CD4-positive, CD25-positive, alpha-beta regulatory T cell (primary cell): ENCODE measurements around the gene ACYP2. TPM values are rescaled to one million over a fixed set of nuclear protein-coding genes. Genes with fewer than 3 reads are reported as not detected.
"Not testable (repeated sequence)": the region's sequence is repeated elsewhere in the genome, so short reads cannot be mapped to it uniquely, and the experiment has no call there.

ENCODE experiments used
- ATAC-seq, 2 donors: fragments of 150-1000 bp; cut with Tn5 transposase; one replicate each; pipeline ENCODE4 v1.10.0; 2021; ENCODE audit warnings: low read depth in 2 of 2, moderate number of reproducible peaks in 2 of 2, moderate library complexity in 1 of 2
- DNase-seq, 3 donors: peaks; one replicate each; pipeline versions ENCODE4 v3.0.0 to v3.0.0-alpha.2; 2012 to 2022; ENCODE audit warnings: mixed read lengths in 1 of 3
- H3K27ac ChIP-seq: one replicate; pipeline ENCODE4 v1.7.0; 2013; ENCODE audit warnings: mild to moderate bottlenecking, low read length; ENCODE audit not compliant: insufficient read depth, poor library complexity, severe bottlenecking
- H3K27me3 ChIP-seq: one replicate; pipeline ENCODE4 v1.7.0; 2013; ENCODE audit warnings: low read length; ENCODE audit not compliant: control insufficient read depth, insufficient read depth
- H3K36me3 ChIP-seq: one replicate; pipeline ENCODE4 v1.7.0; 2013; ENCODE audit warnings: mild to moderate bottlenecking, low read length, moderate library complexity; ENCODE audit not compliant: control insufficient read depth, insufficient read depth
- H3K4me1 ChIP-seq: 2 replicates; pipeline ENCODE4 v1.7.0; 2013; ENCODE audit warnings: mild to moderate bottlenecking, low read length; ENCODE audit not compliant: insufficient read depth, control insufficient read depth, poor library complexity, severe bottlenecking
- H3K4me3 ChIP-seq: one replicate; pipeline ENCODE4 v1.7.0; 2013; ENCODE audit warnings: low read depth, mild to moderate bottlenecking, low read length, moderate library complexity
- H3K9me3 ChIP-seq, 2 experiments: 1 replicate in 1 of 2; 2 replicates in 1 of 2; pipeline ENCODE4 v1.7.0; 2013; ENCODE audit warnings: low read length in 2 of 2, mild to moderate bottlenecking in 1 of 2, moderate library complexity in 1 of 2; ENCODE audit not compliant: control insufficient read depth in 2 of 2
- H3K27ac Mint-ChIP-seq, 3 donors: one replicate each; pipeline ENCODE4 v1.8.0; 2020 to 2022; ENCODE audit warnings: mild to moderate bottlenecking in 3 of 3, mixed read lengths in 3 of 3, moderate library complexity in 2 of 3
- H3K27me3 Mint-ChIP-seq: one replicate; pipeline ENCODE4 v1.8.0; 2022; ENCODE audit warnings: mild to moderate bottlenecking, mixed read lengths
- H3K36me3 Mint-ChIP-seq: one replicate; pipeline ENCODE4 v1.8.0; 2020; ENCODE audit warnings: mixed read lengths
- H3K4me1 Mint-ChIP-seq, 4 donors: one replicate each; pipeline ENCODE4 v1.8.0; 2020 to 2022; ENCODE audit warnings: mixed read lengths in 4 of 4, mild to moderate bottlenecking in 1 of 4
- H3K4me3 Mint-ChIP-seq, 4 donors: one replicate each; pipeline ENCODE4 v1.8.0; 2020 to 2022; ENCODE audit warnings: mild to moderate bottlenecking in 4 of 4, mixed read lengths in 4 of 4, moderate library complexity in 3 of 4
- H3K9me3 Mint-ChIP-seq, 7 donors: one replicate each; pipeline ENCODE4 v1.8.0; 2020 to 2022; ENCODE audit warnings: mixed read lengths in 7 of 7, mild to moderate bottlenecking in 3 of 7, moderate library complexity in 2 of 7
- polyA plus RNA-seq, 4 donors: library from polyadenylated mRNA; unstranded; fragments of 300-500 nt; fragmentation: Illumina TruSeq; gene quantifications; one replicate each; pipeline ENCODE4 v1.2.3, GENCODE V29; 2021
- total RNA-seq: library from RNA; stranded (reverse); gene quantifications from one replicate; pipeline ENCODE4 v1.2.3, GENCODE V29; 2022

ACYP2 gene
- total and polyA plus RNA-seq, 5 donors from 2014 or later: 10.6 to 17.3 (median 13.3) TPM

- Mint-ChIP-seq H3K27ac (no peak overlapping the region), H3K4me1 (no peaks in the 10 kb centered on the region), H3K36me3 (peaks cover 5% of the 10 kb centered on the region), H3K27me3 (peaks cover 21% of the 10 kb centered on the region), H3K9me3 (peaks cover 0 to 1% (median 0%) of the 10 kb centered on the region in 7 donors), H3K4me3 (no peak overlapping the region)
- Histone ChIP-seq H3K4me1 (no peaks in the 10 kb centered on the region), H3K4me3 (no peak overlapping the region), H3K36me3 (no peaks in the 10 kb centered on the region), H3K9me3 (no peaks in the 10 kb centered on the region), H3K27ac (no peak overlapping the region), H3K27me3 (peaks cover 5% of the 10 kb centered on the region)
- ATAC-seq: no peak
- no peak for DNase-seq
Measured at GRCh38 chr2:54308782-54309181, 193.4 kb downstream of the ACYP2 start.

DNA sequence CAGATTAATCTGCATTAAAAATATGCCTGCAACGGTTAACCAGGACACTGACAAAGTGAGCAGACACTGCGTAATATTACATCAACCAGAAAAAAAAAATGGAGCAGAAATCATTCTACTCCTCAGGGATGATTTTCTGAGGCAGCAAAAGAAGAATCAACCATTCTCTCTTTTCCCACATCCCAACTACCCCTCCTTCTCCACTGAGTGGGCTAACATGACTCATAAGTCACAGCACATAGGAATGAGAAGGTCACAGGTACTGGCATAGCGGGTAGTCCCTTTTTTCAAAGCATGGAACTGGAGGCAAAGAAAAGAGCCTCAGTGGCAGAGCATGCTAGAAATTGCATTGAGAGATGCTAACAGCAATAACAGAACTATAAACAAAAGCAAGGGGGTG lies 194.9 kb downstream of the ACYP2 start:
- Histone ChIP-seq H3K27ac (no peak overlapping the region), H3K9me3 (no peaks in the 10 kb centered on the region), H3K4me1 (no peaks in the 10 kb centered on the region), H3K4me3 (no peak overlapping the region), H3K27me3 (peaks cover 9% of the 10 kb centered on the region), H3K36me3 (no peaks in the 10 kb centered on the region)
- DNase-seq (no peak), ATAC-seq (no peak)
- H3K9me3 Mint-ChIP-seq: peaks cover 0 to 1% (median 0%) of the 10 kb centered on the region in 7 donors
- H3K27ac Mint-ChIP-seq: no peak overlapping the region
- peaks cover 21% of the 10 kb centered on the region for H3K27me3 Mint-ChIP-seq
- peaks cover 5% of the 10 kb centered on the region for H3K36me3 Mint-ChIP-seq
- H3K4me3 Mint-ChIP-seq: no peak overlapping the region
- H3K4me1 Mint-ChIP-seq: no peaks in the 10 kb centered on the region

DNA sequence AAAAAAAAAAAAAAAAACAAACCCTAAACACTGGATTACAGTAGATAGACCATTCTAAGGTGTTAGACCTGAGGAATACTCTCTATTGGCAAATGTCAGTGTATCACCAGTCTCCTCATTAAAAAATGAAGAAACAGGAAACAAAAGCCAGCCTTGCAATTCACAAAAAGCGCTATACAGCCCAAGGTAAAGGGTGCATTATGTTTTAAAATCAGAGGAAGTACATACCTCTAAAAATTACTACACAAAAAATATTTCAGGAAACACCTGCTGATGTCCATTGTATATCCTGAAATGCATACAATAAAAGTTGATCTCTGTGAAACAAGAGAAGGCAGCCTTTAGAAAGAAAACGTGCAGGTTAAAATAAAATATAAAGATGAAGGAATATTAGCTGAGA lies 195.5 kb downstream of the ACYP2 start:
- H3K4me1 ChIP-seq: no peaks in the 10 kb centered on the region
- H3K4me3 ChIP-seq: no peak overlapping the region
- H3K36me3 Mint-ChIP-seq: peaks cover 5% of the 10 kb centered on the region
- H3K9me3 Mint-ChIP-seq: peaks cover 0 to 1% (median 0%) of the 10 kb centered on the region in 7 donors
- DNase-seq (no peak), ATAC-seq (no peak)
- H3K27me3 Mint-ChIP-seq: peaks cover 22% of the 10 kb centered on the region
- no peaks in the 10 kb centered on the region for H3K4me1 Mint-ChIP-seq
- no peak overlapping the region for H3K27ac Mint-ChIP-seq
- H3K9me3 ChIP-seq: no peaks in the 10 kb centered on the region
- no peak overlapping the region for H3K27ac ChIP-seq
- H3K36me3 ChIP-seq: no peaks in the 10 kb centered on the region
- peaks cover 12% of the 10 kb centered on the region for H3K27me3 ChIP-seq
- H3K4me3 Mint-ChIP-seq: no peak overlapping the region

DNA sequence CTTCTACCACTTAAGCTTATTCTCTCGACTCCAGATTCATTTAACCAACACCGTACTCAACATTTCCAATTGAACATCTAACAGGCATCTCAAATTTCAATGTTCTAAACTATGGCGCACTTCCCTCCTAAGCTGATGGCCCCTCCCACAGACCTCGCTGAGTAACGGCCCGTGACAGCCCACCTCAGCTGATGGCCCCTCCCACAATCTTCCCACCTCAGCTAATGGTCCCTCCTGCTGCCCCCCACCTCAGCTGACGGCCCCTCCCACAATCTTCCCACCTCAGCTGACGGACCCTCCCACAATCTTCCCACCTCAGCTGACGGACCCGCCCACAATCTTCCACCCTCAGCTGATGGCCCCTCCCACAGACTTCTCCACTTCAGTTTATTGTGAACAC lies 197.7 kb downstream of the ACYP2 start:
- ATAC-seq (no peak), DNase-seq (no peak)
- H3K9me3 ChIP-seq: no peaks in the 10 kb centered on the region
- no peaks in the 10 kb centered on the region for H3K4me1 Mint-ChIP-seq
- no peaks in the 10 kb centered on the region for H3K4me1 ChIP-seq
- H3K36me3 Mint-ChIP-seq: no peaks in the 10 kb centered on the region
- peaks cover 28% of the 10 kb centered on the region for H3K27me3 Mint-ChIP-seq
- no peak overlapping the region for H3K27ac Mint-ChIP-seq
- peaks cover 0 to 1% (median 0%) of the 10 kb centered on the region in 7 donors for H3K9me3 Mint-ChIP-seq
- no peak overlapping the region for H3K4me3 Mint-ChIP-seq
- no peak overlapping the region for H3K27ac ChIP-seq
- H3K36me3 ChIP-seq: no peaks in the 10 kb centered on the region
- no peak overlapping the region for H3K4me3 ChIP-seq
- H3K27me3 ChIP-seq: peaks cover 12% of the 10 kb centered on the region

DNA sequence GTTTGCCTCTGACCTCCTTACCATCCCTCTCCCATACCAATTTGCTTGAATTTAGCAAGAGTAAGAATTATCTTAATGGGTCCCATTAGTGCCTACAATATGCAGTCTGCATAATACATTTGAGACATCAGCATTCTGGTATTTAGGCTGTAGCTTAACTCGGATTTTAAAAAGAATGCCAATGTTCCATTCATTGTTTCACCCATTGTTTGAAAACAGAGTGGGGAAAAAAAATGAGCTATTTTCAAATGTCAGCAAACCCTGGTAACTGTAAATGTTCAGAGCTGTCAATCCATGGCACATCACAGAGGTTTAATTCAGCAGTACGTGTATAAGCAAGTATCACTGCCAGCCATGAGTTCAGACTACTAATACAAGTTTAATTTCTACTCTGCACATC lies 202.6 kb downstream of the ACYP2 start:
- no peak overlapping the region for H3K27ac ChIP-seq
- Mint-ChIP-seq H3K4me1 (no peaks in the 10 kb centered on the region), H3K9me3 (peaks cover 0 to 5% (median 0%) of the 10 kb centered on the region in 7 donors), H3K27me3 (peaks cover 34% of the 10 kb centered on the region), H3K36me3 (no peaks in the 10 kb centered on the region), H3K4me3 (no peak overlapping the region), H3K27ac (no peak overlapping the region)
- H3K4me3 ChIP-seq: no peak overlapping the region
- no peak for DNase-seq
- H3K9me3 ChIP-seq: no peaks in the 10 kb centered on the region
- H3K36me3 ChIP-seq: no peaks in the 10 kb centered on the region
- ATAC-seq: no peak
- H3K27me3 ChIP-seq: peaks cover 11% of the 10 kb centered on the region
- H3K4me1 ChIP-seq: no peaks in the 10 kb centered on the region

DNA sequence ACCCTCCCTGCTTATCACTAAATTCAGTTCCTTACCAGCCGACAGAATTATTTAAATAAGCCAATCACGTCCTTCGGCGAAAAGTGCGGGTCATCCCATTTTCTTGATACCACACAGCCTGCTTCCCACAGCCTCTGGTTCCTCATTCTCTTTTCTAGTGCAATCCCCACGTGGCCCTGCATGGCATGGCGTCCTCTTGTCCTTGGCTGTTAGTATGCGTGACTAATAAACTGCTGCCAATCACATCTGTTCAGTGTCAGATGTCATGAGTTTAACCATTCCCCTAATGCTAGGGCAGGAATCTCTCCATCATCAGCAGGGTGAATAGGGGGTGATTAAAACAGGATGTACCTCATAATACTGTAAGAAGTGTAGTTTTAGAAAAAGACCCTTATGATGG lies 203.4 kb downstream of the ACYP2 start:
- H3K4me3 Mint-ChIP-seq: no peak overlapping the region
- peaks cover 34% of the 10 kb centered on the region for H3K27me3 Mint-ChIP-seq
- peaks cover 0 to 5% (median 0%) of the 10 kb centered on the region in 7 donors for H3K9me3 Mint-ChIP-seq
- Histone ChIP-seq H3K27ac (no peak overlapping the region), H3K9me3 (no peaks in the 10 kb centered on the region), H3K27me3 (peaks cover 8% of the 10 kb centered on the region), H3K4me3 (no peak overlapping the region), H3K36me3 (no peaks in the 10 kb centered on the region), H3K4me1 (no peaks in the 10 kb centered on the region)
- H3K27ac Mint-ChIP-seq: no peak overlapping the region
- DNase-seq (no peak), ATAC-seq (no peak)
- no peaks in the 10 kb centered on the region for H3K4me1 Mint-ChIP-seq
- H3K36me3 Mint-ChIP-seq: no peaks in the 10 kb centered on the region

GRCh38 chr2:54321047-54321446 lies 205.6 kb downstream of the ACYP2 start:
- Mint-ChIP-seq H3K27me3 (peaks cover 32% of the 10 kb centered on the region), H3K9me3 (peaks cover 0 to 12% (median 5%) of the 10 kb centered on the region in 7 donors), H3K4me3 (no peak overlapping the region), H3K36me3 (peaks cover 5% of the 10 kb centered on the region), H3K27ac (no peak overlapping the region), H3K4me1 (no peaks in the 10 kb centered on the region)
- Histone ChIP-seq H3K9me3 (peaks cover 0 to 7% of the 10 kb centered on the region in 2 experiments), H3K27me3 (peaks cover 2% of the 10 kb centered on the region), H3K27ac (no peak overlapping the region), H3K4me1 (no peaks in the 10 kb centered on the region), H3K4me3 (no peak overlapping the region), H3K36me3 (no peaks in the 10 kb centered on the region)
- ATAC-seq (no peak), DNase-seq (no peak)

DNA sequence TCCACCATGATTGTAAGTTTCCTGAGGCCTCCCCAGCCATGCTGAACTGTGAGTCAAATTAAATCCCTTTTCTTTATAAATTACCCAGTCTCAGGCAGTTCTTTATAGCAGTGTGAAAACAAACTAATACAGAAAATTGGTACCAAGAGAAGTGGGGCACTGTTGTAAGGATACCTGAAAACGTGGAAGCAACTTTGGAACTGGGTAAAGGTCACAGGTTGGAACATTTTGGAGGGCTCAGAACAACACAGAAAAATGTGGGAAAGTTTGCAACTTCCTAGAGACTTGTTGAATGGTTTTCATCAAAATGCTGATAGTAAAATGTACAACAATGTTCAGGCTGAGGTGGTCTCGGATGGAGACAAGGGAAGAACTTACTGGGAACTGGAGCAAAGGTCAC lies 209.1 kb downstream of the ACYP2 start:
- not testable (repeated sequence) for H3K36me3 Mint-ChIP-seq

More for the DNA sequence above, 209.1 kb downstream of the ACYP2 start:
- H3K4me3 ChIP-seq, H3K4me1 Mint-ChIP-seq, DNase-seq, H3K36me3 ChIP-seq, H3K27ac ChIP-seq, H3K27me3 ChIP-seq, ATAC-seq, H3K27ac Mint-ChIP-seq, H3K9me3 ChIP-seq, H3K4me3 Mint-ChIP-seq, H3K4me1 ChIP-seq: not testable (repeated sequence)
- H3K9me3 Mint-ChIP-seq: peaks cover 0 to 12% (median 4%) of the 10 kb centered on the region in 7 donors
- peaks cover 36% of the 10 kb centered on the region for H3K27me3 Mint-ChIP-seq
